Skeletal muscle tissue (tissue), 4 donors: Measurements from ENCODE around the gene ARHGEF6. TPM values are rescaled to one million over a fixed set of nuclear protein-coding genes. Genes with fewer than 3 reads are reported as not detected.

Experiments
- H3K27ac ChIP-seq: one replicate; pipeline ENCODE4 v1.7.0; 2013; ENCODE audit warnings: mild to moderate bottlenecking, low read depth, low read length, inconsistent platforms
- H3K27me3 ChIP-seq, 3 donors: one replicate each; pipeline ENCODE4 v1.7.0; 2013; ENCODE audit warnings: low read length in 3 of 3; ENCODE audit not compliant: control insufficient read depth in 3 of 3, insufficient read depth in 3 of 3
- H3K36me3 ChIP-seq, 3 donors: one replicate each; pipeline ENCODE4 v1.7.0; 2013; ENCODE audit warnings: low read length in 3 of 3; ENCODE audit not compliant: control insufficient read depth in 3 of 3, insufficient read depth in 3 of 3
- H3K4me1 ChIP-seq, 3 donors: one replicate each; pipeline ENCODE4 v1.7.0; 2013; ENCODE audit warnings: low read length in 3 of 3, mild to moderate bottlenecking in 3 of 3; ENCODE audit not compliant: control insufficient read depth in 3 of 3, insufficient read depth in 3 of 3
- H3K4me3 ChIP-seq, 3 donors: one replicate each; pipeline ENCODE4 v1.7.0; 2013; ENCODE audit warnings: low read length in 3 of 3
- H3K9ac ChIP-seq, 3 donors: one replicate each; pipeline ENCODE4 v1.7.0; 2013; ENCODE audit warnings: low read length in 3 of 3, mild to moderate bottlenecking in 3 of 3, moderate library complexity in 2 of 3, low read depth in 1 of 3
- H3K9me3 ChIP-seq, 3 donors: one replicate each; pipeline ENCODE4 v1.7.0; 2013; ENCODE audit warnings: low read length in 3 of 3; ENCODE audit not compliant: control insufficient read depth in 3 of 3
- total RNA-seq: library from RNA; depleted of rRNA; stranded (reverse); fragments of >200 nt; gene quantifications from one replicate; pipeline ENCODE4 v1.2.3, GENCODE V29; 2014
- donor health status: Osteomylitis.

Gene ARHGEF6
- total RNA-seq, 1 donor from 2014 or later = 25.6 TPM

- Histone ChIP-seq H3K36me3 (no peaks in the 10 kb centered on the region), H3K9me3 (no peaks in the 10 kb centered on the region), H3K27me3 (no peaks in the 10 kb centered on the region), H3K4me3 (no peak overlapping the region), H3K9ac (peak overlapping the region in 1 of 3 donors; percentile 4), H3K4me1 (peaks cover 22 to 54% (median 29%) of the 10 kb centered on the region in 3 donors), H3K27ac (peak overlapping the region; percentile 70)
Observed at GRCh38 chrX:136754651-136755050, 26.1 kb downstream of the ARHGEF6 start.

DNA sequence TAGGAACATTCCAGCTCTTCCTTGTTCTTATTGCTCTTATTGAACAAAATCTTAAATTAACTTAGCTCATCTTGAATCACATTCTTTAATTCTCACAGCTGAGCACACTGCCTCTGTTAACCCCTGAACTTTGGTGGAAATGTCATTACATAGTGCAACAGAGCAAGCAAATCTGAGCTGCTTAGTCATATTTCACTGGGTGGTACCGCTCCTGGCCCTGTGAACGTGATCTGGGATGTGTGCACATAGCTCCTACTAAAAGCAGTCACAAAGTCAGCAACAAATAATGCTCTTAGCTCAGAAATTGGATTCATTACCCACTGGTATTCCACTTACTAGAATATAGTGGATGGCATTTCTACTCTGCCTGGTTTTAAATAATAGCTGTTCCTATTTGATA lies 27.9 kb downstream of the ARHGEF6 start:
- Histone ChIP-seq H3K27me3 (no peaks in the 10 kb centered on the region), H3K36me3 (no peaks in the 10 kb centered on the region), H3K4me1 (peaks cover 27 to 58% (median 37%) of the 10 kb centered on the region in 3 donors), H3K4me3 (no peak overlapping the region), H3K27ac (peak overlapping the region; percentile 34), H3K9me3 (no peaks in the 10 kb centered on the region), H3K9ac (no peak overlapping the region)

DNA sequence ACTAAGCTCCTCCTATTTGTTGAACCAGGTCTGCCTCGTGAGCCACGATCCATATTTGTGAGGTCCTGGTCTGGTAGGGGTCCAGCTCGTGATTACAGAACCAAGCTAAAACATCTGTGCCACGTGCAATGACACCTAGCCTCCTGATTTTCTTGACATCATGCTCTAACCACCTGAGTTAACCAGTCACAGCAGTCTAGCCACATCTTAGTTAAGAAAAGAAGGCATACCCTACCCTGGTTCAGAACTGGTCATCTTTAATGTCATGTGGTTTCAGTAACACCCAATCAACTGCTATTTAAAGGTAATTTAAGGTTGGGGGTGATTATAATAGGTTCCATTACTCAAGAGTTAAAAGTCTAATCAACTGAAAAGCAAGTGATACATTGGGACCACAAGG lies 28.4 kb downstream of the ARHGEF6 start:
- H3K4me1 ChIP-seq = peaks cover 31 to 61% (median 40%) of the 10 kb centered on the region in 3 donors
- H3K36me3 ChIP-seq = no peaks in the 10 kb centered on the region
- no peaks in the 10 kb centered on the region for H3K9me3 ChIP-seq
- H3K4me3 ChIP-seq = no peak overlapping the region
- H3K27ac ChIP-seq = peak overlapping the region; percentile 34
- H3K27me3 ChIP-seq = no peaks in the 10 kb centered on the region
- H3K9ac ChIP-seq = no peak overlapping the region

GRCh38 chrX:136750364-136750763 lies 30.4 kb downstream of the ARHGEF6 start:
- H3K27ac ChIP-seq = no peak overlapping the region
- no peak overlapping the region for H3K9ac ChIP-seq
- no peaks in the 10 kb centered on the region for H3K9me3 ChIP-seq
- H3K4me1 ChIP-seq = peaks cover 43 to 62% (median 50%) of the 10 kb centered on the region in 3 donors
- no peaks in the 10 kb centered on the region for H3K27me3 ChIP-seq
- no peaks in the 10 kb centered on the region for H3K36me3 ChIP-seq
- H3K4me3 ChIP-seq = no peak overlapping the region

DNA sequence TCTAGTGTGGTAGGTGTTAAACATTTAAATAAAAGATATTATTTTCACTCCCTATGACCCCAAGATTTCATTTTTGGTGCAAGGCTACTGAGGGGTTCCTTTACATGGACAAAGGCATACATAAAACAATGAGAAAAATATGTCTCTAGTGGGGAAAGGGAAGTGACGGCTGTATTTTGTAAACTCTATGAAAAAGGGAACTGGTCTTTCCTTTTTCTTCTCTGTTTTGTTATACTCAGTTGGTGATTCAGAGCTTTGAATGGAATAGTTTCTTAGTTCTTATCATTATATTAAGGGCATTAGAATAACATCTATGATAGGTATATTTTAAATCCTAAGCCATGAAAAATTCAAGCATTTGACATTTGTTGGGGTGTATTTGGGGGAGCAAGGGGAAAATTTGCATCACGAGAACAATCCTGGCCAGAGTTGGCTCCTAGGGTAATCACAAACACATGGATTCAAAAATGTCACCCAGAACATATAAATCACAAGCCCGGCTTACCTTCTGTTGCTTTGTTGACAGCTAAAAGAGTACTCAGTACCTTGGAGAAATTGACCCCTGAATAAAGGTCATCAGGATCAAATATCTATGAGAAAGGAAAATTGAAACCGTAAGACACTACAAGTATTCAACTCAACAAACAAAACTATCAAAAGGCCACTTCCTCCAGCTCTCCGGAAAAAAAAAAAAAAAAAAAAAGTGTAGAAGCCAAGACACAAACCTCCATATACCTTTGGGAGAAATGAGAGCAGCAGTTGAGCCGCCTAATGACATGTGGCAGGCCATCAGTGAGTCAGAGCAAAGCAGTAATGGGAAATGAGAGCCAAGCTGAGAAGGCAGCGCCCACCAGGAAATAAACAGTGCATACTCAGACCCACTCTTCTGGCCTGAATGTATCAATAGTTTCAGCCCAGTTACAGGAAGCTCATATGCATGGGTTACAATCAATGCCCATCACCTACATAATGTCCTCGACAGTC lies 33.4 kb downstream of the ARHGEF6 start:
- Histone ChIP-seq H3K27me3 (no peaks in the 10 kb centered on the region), H3K9ac (peak overlapping the region in 1 of 3 donors; percentile 33), H3K4me3 (peak overlapping the region in 1 of 3 donors; percentile 23), H3K9me3 (no peaks in the 10 kb centered on the region), H3K4me1 (peaks cover 29 to 44% (median 39%) of the 10 kb centered on the region in 3 donors), H3K36me3 (peaks cover 0 to 5% (median 0%) of the 10 kb centered on the region in 3 donors), H3K27ac (peak overlapping the region; percentile 69)

- Histone ChIP-seq H3K4me1 (peaks cover 29 to 33% (median 32%) of the 10 kb centered on the region in 3 donors), H3K4me3 (peak overlapping the region in 1 of 3 donors; percentile 30), H3K27me3 (no peaks in the 10 kb centered on the region), H3K27ac (peak overlapping the region; percentile 69), H3K9ac (no peak overlapping the region), H3K36me3 (peaks cover 0 to 6% (median 0%) of the 10 kb centered on the region in 3 donors), H3K9me3 (no peaks in the 10 kb centered on the region)
Observed at GRCh38 chrX:136745215-136746173, 35.2 kb downstream of the ARHGEF6 start.

- no peak overlapping the region for H3K9ac ChIP-seq
- peak overlapping the region; percentile 26 for H3K27ac ChIP-seq
- H3K4me1 ChIP-seq = peaks cover 23 to 25% (median 24%) of the 10 kb centered on the region in 3 donors
- H3K36me3 ChIP-seq = peaks cover 0 to 6% (median 2%) of the 10 kb centered on the region in 3 donors
- H3K9me3 ChIP-seq = no peaks in the 10 kb centered on the region
- H3K4me3 ChIP-seq = no peak overlapping the region
- no peaks in the 10 kb centered on the region for H3K27me3 ChIP-seq
Observed at GRCh38 chrX:136742721-136743379, 37.9 kb downstream of the ARHGEF6 start.

GRCh38 chrX:136738049-136738729 lies 42.5 kb downstream of the ARHGEF6 start:
- H3K36me3 ChIP-seq = peaks cover 0 to 4% (median 1%) of the 10 kb centered on the region in 3 donors
- H3K27me3 ChIP-seq = no peaks in the 10 kb centered on the region
- no peaks in the 10 kb centered on the region for H3K9me3 ChIP-seq
- H3K4me1 ChIP-seq = peaks cover 0 to 10% (median 5%) of the 10 kb centered on the region in 3 donors
- no peak overlapping the region for H3K27ac ChIP-seq
- H3K9ac ChIP-seq = no peak overlapping the region
- no peak overlapping the region for H3K4me3 ChIP-seq

GRCh38 chrX:136736690-136737089 lies 44.0 kb downstream of the ARHGEF6 start:
- peaks cover 0 to 4% (median 1%) of the 10 kb centered on the region in 3 donors for H3K36me3 ChIP-seq
- H3K27ac ChIP-seq = no peak overlapping the region
- no peak overlapping the region for H3K4me3 ChIP-seq
- H3K4me1 ChIP-seq = peaks cover 2 to 7% (median 7%) of the 10 kb centered on the region in 3 donors
- no peak overlapping the region for H3K9ac ChIP-seq
- H3K9me3 ChIP-seq = no peaks in the 10 kb centered on the region
- no peaks in the 10 kb centered on the region for H3K27me3 ChIP-seq
